A673 (cell line): ENCODE data around the gene MUC20.

Experiments used
- CTCF ChIP-seq: fragments of 300-800, 200-600 bp; sonication (generic); conservative IDR thresholded peaks from 2 replicates; pipeline ENCODE4 v1.5.1; 2017; ENCODE audit warnings: low read depth, mild to moderate bottlenecking, antibody characterized with exemption, low read length, moderate library complexity, mixed read lengths
- EZH2 ChIP-seq: fragments of 200-600 bp; sonication (generic); IDR thresholded peaks from 2 replicates; pipeline ENCODE4 v1.6.1; 2017; ENCODE audit warnings: borderline replicate concordance, low read depth, mild to moderate bottlenecking, mixed read lengths, antibody characterized with exemption, low read length; ENCODE audit not compliant: poor library complexity, severe bottlenecking

- TF ChIP-seq CTCF (no peak), EZH2 (no peak)
Observed at GRCh38 chr3:195715134-195715533, 5.6 kb upstream of the MUC20 start.
